GM12873 (cell line): ENCODE results near the gene EPB41L3.

ENCODE experiments used
- CTCF ChIP-seq: IDR thresholded peaks from 2 replicates; pipeline ENCODE4 v1.5.1; 2012; ENCODE audit warnings: low read depth, mild to moderate bottlenecking, moderate library complexity, low read length, control low read depth; ENCODE audit not compliant: insufficient read depth; ENCODE audit errors: missing control alignments

The EPB41L3 gene

DNA sequence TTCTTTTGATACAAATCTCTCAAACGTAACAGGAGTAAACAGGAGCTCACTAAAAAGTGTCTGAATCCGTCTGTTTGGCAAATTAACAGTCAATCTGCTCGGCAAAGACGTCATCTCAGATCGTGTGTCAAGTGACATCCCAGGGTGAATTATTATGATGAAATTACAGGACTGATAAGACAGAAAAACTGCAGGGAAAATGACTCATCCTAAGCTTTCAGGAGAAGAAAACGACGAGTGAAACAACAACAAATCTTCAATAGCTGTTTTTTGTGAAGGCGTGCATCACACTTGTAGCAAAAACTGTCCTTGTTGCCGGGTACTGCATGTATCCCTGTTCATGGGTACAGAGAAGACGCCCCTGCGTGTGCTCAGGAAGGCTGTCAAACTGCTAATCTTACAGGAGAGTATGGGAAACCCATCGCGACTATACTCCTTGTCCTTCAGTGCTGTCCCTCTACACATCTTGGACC, 24.9 kb downstream of the EPB41L3 start:
- no peak for TF ChIP-seq CTCF

- no peak for TF ChIP-seq CTCF
These were observed 25.5 kb downstream of the EPB41L3 start for GRCh38 chr18:5518179-5518770.

DNA sequence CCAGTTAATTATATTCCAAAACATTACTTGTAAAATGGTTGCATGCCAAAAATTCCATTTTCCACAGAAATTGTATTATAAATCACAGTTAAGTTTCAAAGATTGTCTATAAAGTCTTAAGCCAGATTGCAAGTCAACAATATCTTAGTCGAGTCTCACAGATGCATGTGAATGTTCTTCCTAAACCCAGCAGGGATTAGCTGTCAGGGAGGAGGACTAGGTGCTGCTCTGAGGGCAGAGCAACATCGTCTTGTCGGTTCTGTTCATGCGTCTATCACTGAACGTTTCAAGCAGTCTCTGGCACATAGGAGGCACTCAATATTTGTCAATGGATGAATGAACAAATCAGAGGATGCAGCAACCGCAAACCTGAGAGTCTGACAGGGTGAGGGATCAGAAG, 27.0 kb downstream of the EPB41L3 start:
- TF ChIP-seq CTCF = no peak

DNA sequence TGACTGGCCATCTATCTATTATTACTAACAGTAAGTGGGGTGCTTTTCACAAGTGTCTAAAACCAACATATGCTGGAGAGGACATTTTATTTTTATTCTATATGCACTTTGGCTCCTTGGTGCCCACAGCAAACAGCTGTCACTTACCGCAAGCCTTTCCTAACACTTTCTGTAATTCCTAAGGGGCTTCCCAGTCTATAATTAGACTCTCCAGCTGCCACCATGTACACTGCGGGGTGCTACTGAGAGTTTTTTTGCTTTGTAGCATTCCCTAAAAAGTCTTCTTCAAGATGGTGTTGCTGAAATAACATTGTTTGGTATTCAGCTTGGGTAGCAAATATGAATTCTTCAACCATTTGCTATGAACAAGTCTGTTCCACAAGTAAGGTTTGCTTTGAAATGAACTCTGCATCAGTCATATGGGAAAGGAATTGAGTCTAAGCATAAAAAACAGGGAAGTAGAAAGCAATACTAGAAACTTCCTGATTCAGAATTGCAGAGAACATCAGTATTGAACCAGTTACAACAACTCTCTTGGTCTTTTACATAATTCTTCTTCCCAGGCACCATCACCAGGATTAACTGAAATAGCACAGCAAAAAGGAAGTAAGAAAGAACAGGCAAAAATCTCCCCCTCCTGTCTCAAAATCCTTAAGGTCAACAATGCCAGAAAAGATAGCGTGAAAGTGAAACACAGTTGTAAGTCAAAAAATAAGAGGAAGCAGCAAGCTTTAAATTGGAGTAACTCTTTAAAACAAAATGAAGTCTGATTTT, 28.6 kb downstream of the EPB41L3 start:
- no peak for TF ChIP-seq CTCF

DNA sequence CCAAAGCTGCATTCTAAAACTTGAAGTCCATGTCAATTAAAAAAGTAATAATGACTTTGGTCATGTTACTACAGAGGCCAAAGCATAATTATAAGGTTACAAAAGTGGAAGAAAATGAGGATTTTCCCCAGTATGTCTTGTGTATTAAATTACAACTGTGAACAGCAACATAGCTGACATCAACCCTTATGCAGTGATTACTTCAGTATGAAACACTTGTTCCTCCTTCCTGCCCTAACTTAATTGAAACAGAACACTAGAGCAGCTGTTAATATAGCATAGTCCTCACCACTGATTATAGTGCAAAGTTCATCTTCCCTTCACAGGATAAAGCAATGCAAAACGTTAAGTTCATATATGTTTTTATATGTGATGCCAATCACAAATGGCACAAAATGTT, 29.9 kb downstream of the EPB41L3 start:
- no peak for TF ChIP-seq CTCF

DNA sequence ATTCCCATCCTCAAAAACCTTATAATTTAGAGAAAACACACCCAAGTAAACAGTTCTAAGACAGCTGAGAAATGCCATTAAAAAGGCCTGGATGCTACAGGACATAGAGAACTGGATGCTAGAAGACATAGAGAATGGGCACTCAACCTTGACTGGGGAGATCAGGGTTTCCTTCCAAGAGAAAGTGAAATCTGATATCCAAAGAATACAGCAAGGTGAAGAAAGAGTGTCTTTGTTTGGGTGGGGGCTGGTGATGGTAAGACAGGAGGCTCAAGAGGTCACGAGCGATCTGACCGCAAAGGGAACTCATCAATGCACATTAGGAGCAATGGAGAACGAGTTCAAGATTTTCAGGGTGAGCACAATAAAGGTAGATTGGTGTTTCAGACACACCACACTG, 31.6 kb downstream of the EPB41L3 start:
- no peak for TF ChIP-seq CTCF

GRCh38 chr18:5510135-5510846, 33.5 kb downstream of the EPB41L3 start:
- no peak for TF ChIP-seq CTCF
